ENCODE measurements around the gene TANGO6. TPM values are rescaled to one million over a fixed set of nuclear protein-coding genes. Genes with fewer than 3 reads are reported as not detected.

Gene TANGO6
- total and polyA plus RNA-seq, 8 donors = 2.6 to 9.3 (median 6.3) TPM

DNA sequence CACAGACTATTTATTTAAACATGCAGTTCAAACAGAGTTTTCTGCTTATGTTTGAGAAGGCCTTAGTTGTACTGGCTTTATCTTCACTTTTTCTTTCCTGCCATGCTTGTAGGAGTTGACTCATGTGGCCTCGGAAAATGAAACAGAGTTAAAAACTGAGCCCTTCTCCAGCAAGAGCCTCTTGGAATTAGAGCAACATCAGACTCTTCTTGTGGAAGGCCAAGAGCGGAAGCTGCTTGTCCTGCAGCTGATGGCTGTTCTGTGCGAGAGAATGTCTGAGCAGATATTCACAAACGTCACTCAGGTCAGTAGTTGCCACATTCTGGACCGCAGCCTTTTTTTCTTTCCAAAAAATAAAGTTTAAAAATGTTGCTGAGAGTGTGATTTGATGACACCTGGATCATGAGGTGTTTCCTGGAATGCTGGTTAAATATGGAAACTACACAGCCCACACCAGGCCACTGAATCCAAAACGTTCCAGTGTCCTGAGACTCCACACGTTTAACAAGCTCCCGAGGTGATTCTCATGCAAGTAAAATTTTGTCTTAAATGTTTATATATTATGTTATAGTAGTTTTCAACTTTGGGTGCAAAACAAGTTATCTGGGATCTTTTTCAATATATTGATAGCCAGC lies 65.9 kb downstream of the TANGO6 start:
- no peak overlapping the region for H3K4me3 ChIP-seq
- no peak for DNase-seq
- intact Hi-C loops (cut with DNase I) = no loop called here
- no peaks in the 10 kb centered on the region for H3K36me3 ChIP-seq
- WGBS, 2 donors = 50 to 51% methylated on average over 8 of the region's 8 CpGs
- FAIRE-seq = no peak
- peak overlapping the region; percentile 24 to 44 (median 34) for H3K27ac ChIP-seq
- no peaks in the 10 kb centered on the region for H3K9me3 ChIP-seq
- TF ChIP-seq, protein P1, sequence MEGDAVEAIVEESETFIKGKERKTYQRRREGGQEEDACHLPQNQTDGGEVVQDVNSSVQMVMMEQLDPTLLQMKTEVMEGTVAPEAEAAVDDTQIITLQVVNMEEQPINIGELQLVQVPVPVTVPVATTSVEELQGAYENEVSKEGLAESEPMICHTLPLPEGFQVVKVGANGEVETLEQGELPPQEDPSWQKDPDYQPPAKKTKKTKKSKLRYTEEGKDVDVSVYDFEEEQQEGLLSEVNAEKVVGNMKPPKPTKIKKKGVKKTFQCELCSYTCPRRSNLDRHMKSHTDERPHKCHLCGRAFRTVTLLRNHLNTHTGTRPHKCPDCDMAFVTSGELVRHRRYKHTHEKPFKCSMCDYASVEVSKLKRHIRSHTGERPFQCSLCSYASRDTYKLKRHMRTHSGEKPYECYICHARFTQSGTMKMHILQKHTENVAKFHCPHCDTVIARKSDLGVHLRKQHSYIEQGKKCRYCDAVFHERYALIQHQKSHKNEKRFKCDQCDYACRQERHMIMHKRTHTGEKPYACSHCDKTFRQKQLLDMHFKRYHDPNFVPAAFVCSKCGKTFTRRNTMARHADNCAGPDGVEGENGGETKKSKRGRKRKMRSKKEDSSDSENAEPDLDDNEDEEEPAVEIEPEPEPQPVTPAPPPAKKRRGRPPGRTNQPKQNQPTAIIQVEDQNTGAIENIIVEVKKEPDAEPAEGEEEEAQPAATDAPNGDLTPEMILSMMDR (IDR thresholded peaks at IDR 0.05) = no peak
- peaks cover 0 to 10% (median 0%) of the 10 kb centered on the region in 3 donors for H3K4me1 ChIP-seq
- no peaks in the 10 kb centered on the region for H3K27me3 ChIP-seq
- ATAC-seq = peak; percentile 69 to 80 (median 71)

DNA sequence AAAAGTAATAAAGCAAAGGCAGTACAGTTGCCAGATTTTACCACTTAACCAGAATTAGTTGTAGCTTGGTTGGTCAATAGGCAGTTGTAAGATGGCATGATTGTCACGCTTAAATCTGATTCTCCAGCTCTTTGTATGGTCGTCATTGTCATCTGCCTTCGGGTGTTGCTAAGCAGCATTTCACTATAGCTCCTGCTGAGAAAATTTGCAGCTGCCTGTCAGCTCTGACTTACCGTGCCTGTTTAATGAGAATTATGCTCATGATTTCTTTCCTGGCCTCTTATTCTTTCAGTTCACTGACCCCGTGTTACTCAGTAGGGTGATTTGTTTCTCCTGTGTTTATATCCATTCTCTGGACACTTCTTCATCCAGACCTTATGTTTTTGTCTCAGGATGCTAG lies 66.7 kb downstream of the TANGO6 start:
- WGBS, 2 donors = 25 to 31% methylated on average over 5 of the region's 5 CpGs
- ATAC-seq (peak; percentile 90 to 92 (median 92)), DNase-seq (peak in 4 of 6 donors; percentile 37 to 77 (median 68)), FAIRE-seq (no peak)
- no peaks in the 10 kb centered on the region for H3K36me3 ChIP-seq
- peak overlapping the region; percentile 24 to 44 (median 34) for H3K27ac ChIP-seq
- peaks cover 0 to 10% (median 0%) of the 10 kb centered on the region in 3 donors for H3K4me1 ChIP-seq
- H3K27me3 ChIP-seq = no peaks in the 10 kb centered on the region
- H3K9me3 ChIP-seq = no peaks in the 10 kb centered on the region
- TF ChIP-seq, protein P1 (IDR thresholded peaks at IDR 0.05) = no peak
- H3K4me3 ChIP-seq = no peak overlapping the region
- intact Hi-C loops (cut with DNase I) = no loop called here

GRCh38 chr16:68915589-68915988 lies 72.3 kb downstream of the TANGO6 start:
- TF ChIP-seq, protein P1 (IDR thresholded peaks at IDR 0.05) = no peak
- H3K27me3 ChIP-seq = no peaks in the 10 kb centered on the region
- no peaks in the 10 kb centered on the region for H3K36me3 ChIP-seq
- intact Hi-C loops (cut with DNase I) = no loop called here
- DNase-seq = no peak
- H3K27ac ChIP-seq = no peak overlapping the region
- ATAC-seq = no peak
- WGBS, 2 donors = 74 to 79% methylated on average over 2 of the region's 2 CpGs
- no peak for FAIRE-seq
- H3K4me1 ChIP-seq = peaks cover 0 to 2% (median 0%) of the 10 kb centered on the region in 3 donors
- no peaks in the 10 kb centered on the region for H3K9me3 ChIP-seq
- no peak overlapping the region for H3K4me3 ChIP-seq

- Histone ChIP-seq H3K36me3 (no peaks in the 10 kb centered on the region), H3K4me3 (no peak overlapping the region), H3K27ac (no peak overlapping the region), H3K27me3 (no peaks in the 10 kb centered on the region), H3K4me1 (no peaks in the 10 kb centered on the region), H3K9me3 (no peaks in the 10 kb centered on the region)
- TF ChIP-seq, protein P1 (IDR thresholded peaks at IDR 0.05) = no peak
- FAIRE-seq (no peak), ATAC-seq (no peak), DNase-seq (no peak)
- intact Hi-C loops (cut with DNase I) = no loop called here
- 93 to 96% methylated on average over 2 of the region's 2 CpGs for WGBS, 2 donors
Measured at GRCh38 chr16:68917541-68917940, 74.2 kb downstream of the TANGO6 start.

DNA sequence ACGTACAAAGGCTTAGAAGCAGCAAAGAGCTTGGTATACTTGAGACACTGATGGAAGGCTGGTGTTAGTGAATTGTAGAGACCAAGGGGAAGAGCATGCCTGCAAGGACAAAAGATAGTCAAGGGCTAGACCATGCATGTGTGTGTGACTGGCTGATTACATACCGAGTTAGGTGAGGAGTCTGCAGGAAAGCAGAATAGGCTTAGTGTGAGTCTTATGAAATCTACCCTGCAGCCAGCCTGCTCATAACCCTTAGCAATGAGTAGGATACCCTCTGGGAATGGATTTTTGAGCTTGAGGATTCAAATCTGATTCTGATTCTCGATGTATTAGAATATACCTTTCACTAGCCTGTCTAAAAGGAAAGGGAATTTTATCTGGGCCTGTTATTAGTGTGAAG lies 77.0 kb downstream of the TANGO6 start:
- H3K27ac ChIP-seq = no peak overlapping the region
- no peaks in the 10 kb centered on the region for H3K36me3 ChIP-seq
- no peaks in the 10 kb centered on the region for H3K27me3 ChIP-seq
- intact Hi-C loops (cut with DNase I) = no loop called here
- no peaks in the 10 kb centered on the region for H3K9me3 ChIP-seq
- H3K4me3 ChIP-seq = no peak overlapping the region
- 90 to 92% methylated on average over 3 of the region's 3 CpGs for whole genome bisulfite sequencing, 2 donors
- no peaks in the 10 kb centered on the region for H3K4me1 ChIP-seq
- TF ChIP-seq, protein P1 (IDR thresholded peaks at IDR 0.05) = no peak
- DNase-seq = no peak
- ATAC-seq = no peak
- no peak for FAIRE-seq

All from pancreas (tissue), 10 donors.